Brain microvascular endothelial cell (primary cell): ENCODE results near the gene RABGEF1.
"Not testable (repeated sequence)": the region's sequence is repeated elsewhere in the genome, so short reads cannot be mapped to it uniquely, and the experiment has no call there.

ENCODE experiments used
- DNase-seq: peaks from one replicate; pipeline ENCODE4 v3.0.0-alpha.2; 2020
- H3K27ac ChIP-seq: fragments of 250-450 bp; sonication (Bioruptor Pico); 2 replicates; pipeline ENCODE4 v1.5.1; 2020; ENCODE audit warnings: mild to moderate bottlenecking, moderate library complexity
- H3K27me3 ChIP-seq: fragments of 250-450 bp; sonication (Bioruptor Pico); replicated peaks from 2 replicates; pipeline ENCODE4 v1.5.1; 2020; ENCODE audit warnings: mild to moderate bottlenecking
- H3K36me3 ChIP-seq: fragments of 250-450 bp; sonication (Bioruptor Pico); replicated peaks from 2 replicates; pipeline ENCODE4 v1.5.1; 2020; ENCODE audit warnings: mild to moderate bottlenecking
- H3K4me3 ChIP-seq: 2 replicates; pipeline ENCODE4 v1.5.1; 2011; ENCODE audit warnings: low read depth, mild to moderate bottlenecking, control low read depth, low read length, moderate library complexity
- in situ Hi-C: cut with HindIII; loops from 2 replicates; pipeline ENCODE4 v1.10.0; 2017; ENCODE audit warnings: low sequenced_read_pairs, low pct_ligation_motif_present
- TF ChIP-seq, protein P1 (sequence below): IDR thresholded peaks from 2 replicates; pipeline ENCODE4 v1.5.1; 2011; ENCODE audit warnings: low read depth, mild to moderate bottlenecking, moderate library complexity, low read length, control low read depth, inconsistent platforms; ENCODE audit errors: missing control alignments

RABGEF1 gene

DNA sequence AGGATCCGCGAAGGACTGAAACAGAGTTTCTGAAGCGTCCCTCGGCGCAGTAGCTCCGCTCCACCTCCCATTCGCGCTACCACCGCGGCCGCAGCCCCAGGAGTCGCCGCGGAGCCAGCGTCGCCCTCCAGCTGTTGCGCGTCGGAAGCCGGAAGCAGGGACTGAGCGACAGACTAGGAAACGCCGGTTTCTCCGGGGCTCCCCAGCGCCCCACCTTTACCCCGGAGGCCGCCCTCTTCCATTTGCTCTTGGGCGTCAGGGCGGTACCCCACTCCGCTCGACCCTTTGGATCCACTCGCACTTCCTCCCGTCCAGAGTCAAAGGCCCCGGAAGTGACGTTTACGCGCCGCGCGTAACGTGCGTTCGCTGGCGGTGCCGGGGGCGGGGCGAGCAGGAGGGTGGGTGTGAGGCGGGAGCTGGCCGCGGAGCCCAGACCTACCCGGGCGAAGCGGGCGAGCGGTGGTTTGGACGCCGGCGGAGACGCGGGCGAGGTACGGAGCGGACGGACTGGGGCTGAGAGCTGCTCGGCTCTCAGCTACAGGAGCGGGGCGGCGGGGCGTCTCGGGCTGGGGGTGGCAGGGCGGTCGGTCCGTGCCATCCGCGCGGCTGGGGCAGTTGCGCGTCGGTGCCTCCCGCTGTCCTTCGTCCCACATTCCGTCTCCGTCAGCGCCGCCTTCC lies at the start of gene RABGEF1:
RABGEF1 (plus strand) TSS at position 432 of the 678 bp plus-strand sequence. CDS start 31,167 bp downstream, outside the sequence.
- in situ Hi-C loops = no loop called here
- peaks cover 2% of the 10 kb centered on the region for H3K36me3 ChIP-seq
- peak within 1 kb of the TSS; percentile 80 for H3K27ac ChIP-seq
- no peaks in the 10 kb centered on the region for H3K27me3 ChIP-seq
- H3K4me3 ChIP-seq = peak within 1 kb of the TSS; percentile 91
- TF ChIP-seq, protein P1, sequence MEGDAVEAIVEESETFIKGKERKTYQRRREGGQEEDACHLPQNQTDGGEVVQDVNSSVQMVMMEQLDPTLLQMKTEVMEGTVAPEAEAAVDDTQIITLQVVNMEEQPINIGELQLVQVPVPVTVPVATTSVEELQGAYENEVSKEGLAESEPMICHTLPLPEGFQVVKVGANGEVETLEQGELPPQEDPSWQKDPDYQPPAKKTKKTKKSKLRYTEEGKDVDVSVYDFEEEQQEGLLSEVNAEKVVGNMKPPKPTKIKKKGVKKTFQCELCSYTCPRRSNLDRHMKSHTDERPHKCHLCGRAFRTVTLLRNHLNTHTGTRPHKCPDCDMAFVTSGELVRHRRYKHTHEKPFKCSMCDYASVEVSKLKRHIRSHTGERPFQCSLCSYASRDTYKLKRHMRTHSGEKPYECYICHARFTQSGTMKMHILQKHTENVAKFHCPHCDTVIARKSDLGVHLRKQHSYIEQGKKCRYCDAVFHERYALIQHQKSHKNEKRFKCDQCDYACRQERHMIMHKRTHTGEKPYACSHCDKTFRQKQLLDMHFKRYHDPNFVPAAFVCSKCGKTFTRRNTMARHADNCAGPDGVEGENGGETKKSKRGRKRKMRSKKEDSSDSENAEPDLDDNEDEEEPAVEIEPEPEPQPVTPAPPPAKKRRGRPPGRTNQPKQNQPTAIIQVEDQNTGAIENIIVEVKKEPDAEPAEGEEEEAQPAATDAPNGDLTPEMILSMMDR = no peak
- DNase-seq = peak; percentile 91

DNA sequence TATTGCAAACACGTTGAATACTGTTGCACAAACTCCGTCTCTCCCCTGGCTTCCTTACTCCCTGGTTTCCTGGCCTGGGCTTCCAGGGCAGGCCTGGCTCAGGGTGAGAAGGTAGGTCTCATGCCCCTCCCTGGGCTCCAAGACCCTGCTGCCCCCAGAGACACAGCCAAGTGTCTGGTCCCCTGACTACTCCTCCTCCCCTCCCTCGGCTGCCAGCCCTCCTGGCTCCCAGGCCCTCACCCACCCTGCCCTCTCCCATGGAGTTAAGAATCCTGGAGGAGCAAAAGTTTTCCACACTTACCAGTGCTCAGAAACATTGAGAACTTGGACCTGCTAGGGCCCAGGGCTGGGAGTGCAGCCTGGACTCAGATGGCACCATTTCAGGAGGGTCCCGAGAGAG lies 47.2 kb upstream of the RABGEF1 start:
- TF ChIP-seq, protein P1 = no peak
- Histone ChIP-seq H3K27ac (no peak overlapping the region), H3K36me3 (peaks cover 5% of the 10 kb centered on the region), H3K27me3 (no peaks in the 10 kb centered on the region), H3K4me3 (no peak overlapping the region)
- in situ Hi-C loops = no loop called here
- no peak for DNase-seq

DNA sequence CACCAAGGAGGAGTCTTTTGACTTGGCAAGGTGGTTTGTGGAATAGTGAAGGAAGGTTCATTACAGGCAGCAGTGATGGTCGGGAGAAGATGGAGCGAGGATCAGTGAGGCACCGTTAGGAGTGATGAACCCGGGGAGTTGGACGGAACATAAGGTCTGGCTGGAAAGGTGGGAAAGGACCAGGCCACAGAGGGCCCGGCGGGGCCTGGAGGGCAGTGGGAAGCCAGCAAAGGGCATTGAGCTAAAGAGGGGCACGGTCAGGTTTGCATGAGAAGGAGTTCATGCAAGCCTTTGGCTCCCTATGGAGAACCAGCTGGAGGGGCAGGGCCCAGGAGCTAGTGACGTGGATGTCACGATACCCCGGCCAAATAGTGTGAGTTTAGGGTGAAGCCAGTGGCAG lies 46.2 kb upstream of the RABGEF1 start:
- TF ChIP-seq, protein P1 = no peak
- H3K27ac ChIP-seq = no peak overlapping the region
- H3K4me3 ChIP-seq = no peak overlapping the region
- peaks cover 5% of the 10 kb centered on the region for H3K36me3 ChIP-seq
- no peaks in the 10 kb centered on the region for H3K27me3 ChIP-seq
- in situ Hi-C loops = no loop called here
- DNase-seq = no peak

DNA sequence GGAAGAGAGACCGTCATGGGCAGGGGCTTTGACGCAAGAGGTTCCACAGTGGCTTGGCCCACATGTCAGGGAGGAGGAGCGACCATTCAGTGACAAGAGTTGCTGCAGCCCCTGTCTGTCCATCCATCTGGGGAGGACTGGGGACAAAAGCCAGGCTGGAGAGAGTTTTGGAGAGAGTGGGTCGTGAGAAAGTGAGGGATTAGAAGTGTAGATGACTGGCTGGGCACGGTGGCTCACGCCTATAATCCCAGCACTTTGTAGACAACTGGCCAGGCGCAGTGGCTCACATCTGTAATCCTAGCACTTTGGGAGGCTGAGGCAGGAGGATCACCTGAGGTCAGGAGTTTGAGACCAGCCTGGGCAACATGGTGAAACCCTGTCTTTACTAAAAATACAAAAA lies 45.1 kb upstream of the RABGEF1 start:
- not testable (repeated sequence) for H3K36me3 ChIP-seq

DNA sequence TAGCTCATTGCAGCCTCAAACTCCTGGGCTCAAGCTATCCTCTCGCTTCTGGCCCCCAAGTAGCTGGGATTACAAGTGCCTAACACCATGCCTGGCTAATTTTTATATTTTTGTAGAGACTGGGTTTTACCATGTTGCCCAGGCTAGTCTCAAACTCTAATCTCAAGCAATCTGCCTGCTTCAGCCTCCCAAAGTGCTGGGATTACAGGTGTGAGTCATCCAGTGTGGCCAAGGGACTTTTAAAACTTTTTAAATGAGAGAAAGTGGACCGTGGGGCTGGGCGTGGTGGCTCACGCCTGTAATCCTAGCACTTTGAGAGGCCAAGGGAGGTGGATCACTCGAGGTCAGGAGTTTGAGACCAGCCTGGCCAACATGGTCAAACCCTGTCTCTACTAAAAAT lies 44.4 kb upstream of the RABGEF1 start:
- H3K27me3 ChIP-seq, DNase-seq, H3K36me3 ChIP-seq, H3K4me3 ChIP-seq, H3K27ac ChIP-seq, in situ Hi-C loops: not testable (repeated sequence)

More for the DNA sequence above, 45.1 kb upstream of the RABGEF1 start:
- DNase-seq, H3K27ac ChIP-seq, H3K27me3 ChIP-seq, in situ Hi-C loops, H3K4me3 ChIP-seq: not testable (repeated sequence)

DNA sequence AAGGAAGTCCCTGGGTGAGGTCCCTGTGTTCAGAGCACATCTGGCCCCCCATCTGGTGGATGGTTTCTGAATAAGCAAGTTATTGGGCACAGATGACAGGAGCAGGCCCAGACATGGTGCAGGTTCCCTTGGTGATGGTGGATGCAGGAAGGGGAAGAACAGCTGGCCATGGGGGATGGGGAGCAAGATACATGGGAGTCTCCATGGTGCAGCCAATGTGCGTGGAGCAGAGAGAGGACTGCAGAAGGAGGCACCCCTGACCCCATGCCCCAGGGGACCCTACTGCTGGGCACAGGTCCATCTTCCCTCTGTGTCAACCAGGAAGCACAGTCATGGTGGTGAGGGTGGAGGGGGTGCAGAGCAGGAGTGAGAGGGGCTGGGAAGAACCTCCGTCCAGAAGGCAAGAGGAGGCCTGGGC lies 43.8 kb upstream of the RABGEF1 start:
- no peak overlapping the region for H3K27ac ChIP-seq
- no peak overlapping the region for H3K4me3 ChIP-seq
- H3K36me3 ChIP-seq = peaks cover 5% of the 10 kb centered on the region
- TF ChIP-seq, protein P1 = no peak
- no peak for DNase-seq
- in situ Hi-C loops = no loop called here
- H3K27me3 ChIP-seq = no peaks in the 10 kb centered on the region
